Measurements from ENCODE around the gene TSPAN5.

Gene TSPAN5

DNA sequence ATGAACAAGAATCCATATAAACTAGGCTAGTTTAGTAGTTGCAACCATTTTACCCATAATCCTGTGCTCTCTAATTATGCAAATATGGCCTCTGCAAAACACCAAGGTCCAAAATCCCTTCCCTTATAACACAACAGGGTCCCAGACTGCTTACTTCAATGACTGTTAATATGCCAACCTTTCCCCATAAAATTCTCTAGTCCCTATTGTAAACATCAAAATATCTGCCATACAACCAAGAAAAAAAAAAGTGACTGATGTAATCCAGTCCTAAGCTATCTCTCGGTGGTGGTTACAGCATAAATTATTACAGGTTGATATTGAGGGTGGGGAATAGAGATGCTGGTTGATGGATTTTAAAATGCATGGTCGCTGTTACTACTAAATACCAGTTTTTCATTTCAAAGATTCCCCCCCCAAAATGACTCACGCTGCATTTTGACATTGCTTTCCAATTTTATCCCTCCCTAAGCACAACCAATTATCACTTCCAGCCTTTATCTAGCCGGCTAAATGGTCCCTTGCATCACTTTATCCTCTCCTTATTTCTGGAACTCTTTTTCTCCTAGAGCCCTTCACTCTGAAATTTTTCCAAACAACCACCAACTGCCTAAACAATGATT, 44.8 kb downstream of the TSPAN5 start:
- Histone ChIP-seq H3K27me3 (ENCODE audit: insufficient read depth, low read length) (no peaks in the 10 kb centered on the region), H3K4me1 (ENCODE audit: insufficient read depth, low read length) (peaks cover 40% of the 10 kb centered on the region), H3K4me3 (ENCODE audit: low read length) (no peak overlapping the region), H3K9ac (ENCODE audit: low read depth, low read length) (no peak overlapping the region), H3K27ac (ENCODE audit: low read length) (no peak overlapping the region), H3K36me3 (ENCODE audit: insufficient read depth, low read depth, low read length) (no peaks in the 10 kb centered on the region), H3K9me3 (ENCODE audit: insufficient read depth, low read depth, low read length) (no peaks in the 10 kb centered on the region)

DNA sequence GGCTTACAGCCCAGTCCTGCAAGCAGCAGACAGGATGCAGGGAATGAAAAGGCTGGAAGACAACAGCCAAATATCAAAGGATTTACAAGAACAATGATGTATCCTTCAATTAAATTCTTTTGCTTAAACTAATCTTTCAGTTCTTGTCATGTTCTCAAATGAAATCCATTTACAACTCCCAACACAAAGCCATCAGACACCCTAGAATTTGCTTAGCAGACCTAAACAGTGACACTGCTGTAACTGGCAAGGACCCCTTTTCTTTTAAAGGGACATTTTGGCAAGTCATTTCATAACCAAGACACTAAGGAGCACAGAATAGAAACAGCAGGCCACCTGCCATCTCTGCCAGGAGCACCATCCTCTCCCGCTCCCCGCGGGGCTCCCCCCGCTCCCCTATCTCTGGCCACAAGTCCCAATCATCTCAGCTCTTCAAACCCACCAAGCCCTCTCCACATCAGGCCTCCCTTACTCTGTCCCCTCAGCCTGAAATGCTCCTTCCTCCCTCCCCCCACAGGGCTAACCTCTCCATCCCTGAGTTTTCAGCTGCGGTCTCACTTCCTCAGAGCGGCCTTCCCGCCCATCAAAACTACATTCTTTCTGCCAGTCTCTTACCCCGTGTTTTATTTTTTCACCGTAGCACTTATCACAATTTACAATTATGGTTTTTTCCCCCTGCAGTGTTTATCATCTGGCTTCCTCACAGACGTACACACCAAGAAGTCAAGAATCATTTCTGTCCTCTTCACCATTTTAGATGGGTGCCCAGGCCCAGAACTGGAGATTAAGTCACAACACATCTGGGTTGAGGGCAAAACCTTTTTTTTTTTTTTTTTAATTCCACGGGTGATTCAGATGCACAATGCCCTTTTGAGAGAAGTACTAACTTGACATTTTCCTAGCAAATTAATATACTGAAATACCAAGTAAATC, 45.8 kb downstream of the TSPAN5 start:
- Histone ChIP-seq H3K27me3 (ENCODE audit: insufficient read depth, low read length) (no peaks in the 10 kb centered on the region), H3K9me3 (ENCODE audit: insufficient read depth, low read depth, low read length) (no peaks in the 10 kb centered on the region), H3K4me3 (ENCODE audit: low read length) (no peak overlapping the region), H3K9ac (ENCODE audit: low read depth, low read length) (no peak overlapping the region), H3K4me1 (ENCODE audit: insufficient read depth, low read length) (peaks cover 40% of the 10 kb centered on the region), H3K36me3 (ENCODE audit: insufficient read depth, low read depth, low read length) (no peaks in the 10 kb centered on the region), H3K27ac (ENCODE audit: low read length) (no peak overlapping the region)

DNA sequence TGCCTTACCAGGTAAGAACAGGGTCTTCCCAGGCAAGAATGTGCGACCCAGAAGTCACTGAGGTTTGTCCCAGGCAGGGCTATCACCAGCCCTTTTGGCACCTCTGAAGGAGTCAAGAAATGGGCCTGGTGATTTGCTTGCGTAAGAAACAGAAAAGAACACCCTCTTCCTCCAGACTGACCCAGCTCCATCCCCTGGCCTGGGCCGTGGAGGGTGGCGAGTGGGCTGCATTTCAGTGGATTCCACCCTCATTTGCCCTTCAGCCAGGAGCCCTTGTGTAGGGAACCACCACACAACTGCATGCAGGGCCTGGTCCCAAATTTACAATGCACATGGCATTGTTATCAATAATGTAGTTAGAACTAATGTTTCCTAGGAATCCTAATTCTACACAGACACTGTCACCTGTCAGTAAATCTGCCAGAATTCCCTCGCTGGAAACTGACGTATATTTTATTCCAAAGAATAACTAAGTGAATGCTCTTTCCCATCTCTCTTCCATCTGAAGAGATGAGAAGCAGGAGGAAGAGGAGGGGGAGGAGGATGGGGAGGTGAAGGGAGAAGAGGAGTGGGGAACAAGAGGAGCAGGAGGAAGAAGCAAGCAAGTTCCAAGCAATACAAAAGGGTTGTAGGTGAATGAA, 46.6 kb downstream of the TSPAN5 start:
- H3K9ac ChIP-seq (ENCODE audit: low read depth, low read length) = no peak overlapping the region
- H3K27me3 ChIP-seq (ENCODE audit: insufficient read depth, low read length) = no peaks in the 10 kb centered on the region
- no peaks in the 10 kb centered on the region for H3K36me3 ChIP-seq (ENCODE audit: insufficient read depth, low read depth, low read length)
- no peak overlapping the region for H3K4me3 ChIP-seq (ENCODE audit: low read length)
- H3K27ac ChIP-seq (ENCODE audit: low read length) = no peak overlapping the region
- H3K4me1 ChIP-seq (ENCODE audit: insufficient read depth, low read length) = peaks cover 47% of the 10 kb centered on the region
- H3K9me3 ChIP-seq (ENCODE audit: insufficient read depth, low read depth, low read length) = no peaks in the 10 kb centered on the region

DNA sequence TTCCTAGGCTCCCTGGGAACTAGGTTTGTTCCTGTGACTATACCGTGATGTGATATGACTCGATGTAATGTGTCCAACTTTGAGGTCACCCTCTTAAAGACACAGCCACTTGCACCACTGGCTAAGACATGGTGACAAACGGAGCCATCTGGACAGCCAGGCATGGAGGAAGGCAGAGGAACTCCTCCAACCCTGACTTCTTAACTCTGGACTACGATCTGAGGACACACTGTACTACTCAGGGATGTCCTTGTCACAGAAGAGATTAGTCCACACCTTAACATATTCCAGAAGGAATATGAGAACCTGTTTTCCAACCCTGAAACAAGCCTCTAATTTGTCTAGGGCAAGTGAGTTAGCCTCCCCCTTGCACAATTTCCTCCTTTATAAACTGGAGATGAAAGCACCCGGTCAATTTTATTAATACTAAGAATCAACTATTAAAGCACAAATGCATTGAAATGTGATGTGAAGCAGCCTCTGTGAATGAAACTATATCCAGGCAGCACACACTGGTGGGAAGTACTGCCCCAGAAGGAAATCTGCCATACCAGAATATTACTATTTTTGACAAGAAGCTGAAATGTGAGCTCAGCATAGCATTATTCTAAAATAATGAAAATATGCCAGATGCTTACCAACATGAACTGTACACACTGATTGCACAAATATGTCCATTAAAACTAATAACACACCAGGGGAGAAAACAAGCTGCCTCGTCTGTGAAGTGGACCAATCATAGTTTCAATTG, 47.3 kb downstream of the TSPAN5 start:
- Histone ChIP-seq H3K4me3 (ENCODE audit: low read length) (no peak overlapping the region), H3K36me3 (ENCODE audit: insufficient read depth, low read depth, low read length) (no peaks in the 10 kb centered on the region), H3K9ac (ENCODE audit: low read depth, low read length) (no peak overlapping the region), H3K27me3 (ENCODE audit: insufficient read depth, low read length) (no peaks in the 10 kb centered on the region), H3K27ac (ENCODE audit: low read length) (no peak overlapping the region), H3K4me1 (ENCODE audit: insufficient read depth, low read length) (peaks cover 53% of the 10 kb centered on the region), H3K9me3 (ENCODE audit: insufficient read depth, low read depth, low read length) (no peaks in the 10 kb centered on the region)

DNA sequence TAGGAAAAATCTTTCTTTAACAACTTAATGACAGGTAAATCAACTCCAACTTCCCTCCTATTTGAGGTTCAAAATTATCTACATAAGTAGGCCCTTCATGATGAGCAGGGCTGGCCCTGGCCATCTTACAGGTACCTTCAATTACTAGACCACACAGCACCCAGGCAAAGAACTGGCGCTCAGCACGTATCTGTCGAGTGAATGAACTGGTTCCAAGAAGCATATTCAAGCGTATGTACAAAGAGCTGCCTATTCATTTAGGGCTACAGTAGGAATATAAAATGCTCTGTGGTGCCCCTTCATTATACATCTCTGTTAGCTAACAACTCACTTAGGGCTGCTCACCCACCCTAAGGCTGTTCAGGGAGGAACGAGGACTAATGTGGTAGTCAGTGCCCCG, 48.0 kb downstream of the TSPAN5 start:
- Histone ChIP-seq H3K9ac (ENCODE audit: low read depth, low read length) (no peak overlapping the region), H3K9me3 (ENCODE audit: insufficient read depth, low read depth, low read length) (no peaks in the 10 kb centered on the region), H3K4me3 (ENCODE audit: low read length) (no peak overlapping the region), H3K36me3 (ENCODE audit: insufficient read depth, low read depth, low read length) (no peaks in the 10 kb centered on the region), H3K27ac (ENCODE audit: low read length) (no peak overlapping the region), H3K4me1 (ENCODE audit: insufficient read depth, low read length) (peaks cover 53% of the 10 kb centered on the region), H3K27me3 (ENCODE audit: insufficient read depth, low read length) (no peaks in the 10 kb centered on the region)

DNA sequence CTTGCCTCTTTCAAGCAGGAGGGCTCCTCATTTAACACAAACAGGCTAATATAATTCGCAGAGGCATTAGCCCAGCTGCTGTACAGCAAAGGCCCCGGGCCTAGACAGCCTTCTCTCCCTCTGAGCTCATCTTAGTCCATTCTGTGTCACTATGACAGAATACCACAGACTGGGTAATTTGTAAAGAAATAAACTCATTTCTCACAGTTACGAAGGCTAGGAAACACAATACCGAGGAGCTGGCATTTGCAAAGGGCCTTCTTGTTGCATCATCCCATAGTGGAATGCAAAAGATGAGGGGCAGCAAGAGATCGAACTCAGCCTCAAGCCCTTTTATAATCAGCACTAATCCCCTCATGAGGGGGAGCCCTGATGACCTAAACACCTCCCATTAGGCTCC, 48.5 kb downstream of the TSPAN5 start:
- H3K4me3 ChIP-seq (ENCODE audit: low read length) = no peak overlapping the region
- H3K9ac ChIP-seq (ENCODE audit: low read depth, low read length) = peak overlapping the region; percentile 43; the same call in 1 of the 2 replicates
- H3K4me1 ChIP-seq (ENCODE audit: insufficient read depth, low read length) = peaks cover 53% of the 10 kb centered on the region
- H3K9me3 ChIP-seq (ENCODE audit: insufficient read depth, low read depth, low read length) = no peaks in the 10 kb centered on the region
- H3K27ac ChIP-seq (ENCODE audit: low read length) = no peak overlapping the region
- no peaks in the 10 kb centered on the region for H3K36me3 ChIP-seq (ENCODE audit: insufficient read depth, low read depth, low read length)
- no peaks in the 10 kb centered on the region for H3K27me3 ChIP-seq (ENCODE audit: insufficient read depth, low read length)

DNA sequence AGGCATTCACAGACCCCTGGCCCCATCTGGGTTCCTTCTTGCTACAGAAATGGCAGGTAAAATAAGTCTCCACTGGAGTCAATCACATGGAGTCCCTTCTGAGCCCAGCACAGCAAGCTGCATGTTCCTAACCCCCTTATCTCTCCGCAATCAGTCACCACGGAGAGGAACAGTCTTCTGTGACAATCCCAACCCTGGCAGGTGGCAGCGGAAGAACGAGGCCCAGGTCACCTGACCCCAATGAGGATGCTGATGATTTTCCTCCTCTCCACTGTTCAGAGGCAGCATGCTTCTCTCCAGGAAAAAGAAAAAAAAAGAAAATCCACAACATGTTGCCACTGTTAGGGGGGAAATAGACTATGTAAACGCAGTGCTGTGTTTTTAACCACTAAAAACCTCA, 50.1 kb downstream of the TSPAN5 start:
- no peak overlapping the region for H3K9ac ChIP-seq (ENCODE audit: low read depth, low read length)

DNA sequence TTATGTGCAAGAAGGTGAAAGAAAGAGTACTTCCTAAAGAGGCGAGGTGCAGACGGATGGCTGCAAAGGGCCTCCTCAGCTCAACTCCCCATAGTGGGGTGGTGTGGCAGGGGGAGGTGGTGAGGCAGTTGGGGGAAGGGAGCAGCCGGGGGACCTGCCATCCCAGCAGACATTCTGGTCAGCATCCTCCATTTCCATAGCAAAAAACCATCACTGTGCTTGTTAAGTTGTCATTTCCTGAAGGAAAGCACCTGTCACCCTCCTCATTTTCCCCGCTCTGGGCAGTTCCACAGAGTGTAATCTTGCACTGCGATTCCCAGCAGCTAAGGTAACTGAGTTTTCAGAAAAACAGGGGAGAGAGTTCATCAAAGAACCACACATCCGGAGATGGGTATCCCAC, 51.5 kb downstream of the TSPAN5 start:
- Histone ChIP-seq H3K4me3 (ENCODE audit: low read length) (no peak overlapping the region), H3K9ac (ENCODE audit: low read depth, low read length) (no peak overlapping the region), H3K36me3 (ENCODE audit: insufficient read depth, low read depth, low read length) (no peaks in the 10 kb centered on the region), H3K27me3 (ENCODE audit: insufficient read depth, low read length) (no peaks in the 10 kb centered on the region), H3K9me3 (ENCODE audit: insufficient read depth, low read depth, low read length) (no peaks in the 10 kb centered on the region), H3K27ac (ENCODE audit: low read length) (peak overlapping the region; percentile 39), H3K4me1 (ENCODE audit: insufficient read depth, low read length) (peaks cover 39% of the 10 kb centered on the region)

More for the DNA sequence above, 50.1 kb downstream of the TSPAN5 start:
- no peaks in the 10 kb centered on the region for H3K9me3 ChIP-seq (ENCODE audit: insufficient read depth, low read depth, low read length)
- H3K4me1 ChIP-seq (ENCODE audit: insufficient read depth, low read length) = peaks cover 51% of the 10 kb centered on the region
- H3K27me3 ChIP-seq (ENCODE audit: insufficient read depth, low read length) = no peaks in the 10 kb centered on the region
- no peak overlapping the region for H3K27ac ChIP-seq (ENCODE audit: low read length)
- H3K36me3 ChIP-seq (ENCODE audit: insufficient read depth, low read depth, low read length) = no peaks in the 10 kb centered on the region
- no peak overlapping the region for H3K4me3 ChIP-seq (ENCODE audit: low read length)

DNA sequence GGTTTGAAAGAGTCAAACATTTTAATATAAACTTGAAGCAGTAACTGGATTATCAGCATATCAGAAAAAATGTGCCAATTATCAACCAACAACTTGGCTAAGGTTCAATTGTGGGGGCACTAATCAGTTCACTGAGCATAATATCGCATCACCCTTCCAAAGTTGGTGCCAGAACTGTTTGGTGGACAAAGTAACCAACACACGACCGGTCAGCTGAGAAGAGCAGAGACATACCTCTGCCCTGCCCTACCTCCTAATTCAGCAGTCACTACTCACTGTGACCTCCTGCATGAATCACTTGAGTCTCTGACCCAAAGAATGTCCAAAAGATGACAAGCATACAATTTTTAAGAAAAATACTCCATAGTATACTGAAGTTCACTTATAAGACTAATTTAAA, 53.2 kb downstream of the TSPAN5 start:
- Histone ChIP-seq H3K4me1 (ENCODE audit: insufficient read depth, low read length) (peaks cover 32% of the 10 kb centered on the region), H3K36me3 (ENCODE audit: insufficient read depth, low read depth, low read length) (no peaks in the 10 kb centered on the region), H3K27ac (ENCODE audit: low read length) (no peak overlapping the region)

DNA sequence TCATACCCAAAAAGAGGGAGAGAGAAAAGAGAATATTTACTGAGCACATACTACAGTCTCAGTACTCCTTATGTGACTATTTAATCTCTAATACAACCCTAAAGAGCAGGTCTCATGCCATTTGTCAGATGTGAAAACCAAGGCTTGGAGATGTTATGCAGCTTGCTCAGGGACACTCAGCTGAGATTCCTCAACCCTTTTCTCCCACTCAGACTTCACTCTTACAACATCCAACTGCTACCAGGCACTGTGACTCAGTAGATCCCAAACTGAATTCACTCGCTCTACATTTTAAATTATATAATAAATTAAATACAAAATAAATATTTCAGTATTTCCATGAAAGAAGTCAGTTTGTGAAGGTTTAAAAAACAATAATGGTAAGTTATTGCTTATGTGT, 53.7 kb downstream of the TSPAN5 start:
- no peak overlapping the region for H3K27ac ChIP-seq (ENCODE audit: low read length)
- H3K4me3 ChIP-seq (ENCODE audit: low read length) = no peak overlapping the region
- no peak overlapping the region; the same call in 1 of the 2 replicates for H3K9ac ChIP-seq (ENCODE audit: low read depth, low read length)
- H3K27me3 ChIP-seq (ENCODE audit: insufficient read depth, low read length) = no peaks in the 10 kb centered on the region
- no peaks in the 10 kb centered on the region for H3K36me3 ChIP-seq (ENCODE audit: insufficient read depth, low read depth, low read length)
- peaks cover 6% of the 10 kb centered on the region for H3K9me3 ChIP-seq (ENCODE audit: insufficient read depth, low read depth, low read length)
- peaks cover 27% of the 10 kb centered on the region for H3K4me1 ChIP-seq (ENCODE audit: insufficient read depth, low read length)

More for the DNA sequence above, 53.2 kb downstream of the TSPAN5 start:
- Histone ChIP-seq H3K9me3 (ENCODE audit: insufficient read depth, low read depth, low read length) (peaks cover under 1% of the 10 kb centered on the region; the same call in 1 of the 2 replicates), H3K4me3 (ENCODE audit: low read length) (no peak overlapping the region), H3K27me3 (ENCODE audit: insufficient read depth, low read length) (no peaks in the 10 kb centered on the region), H3K9ac (ENCODE audit: low read depth, low read length) (no peak overlapping the region)
